ENCODE results near the gene ZAP70.

DNA sequence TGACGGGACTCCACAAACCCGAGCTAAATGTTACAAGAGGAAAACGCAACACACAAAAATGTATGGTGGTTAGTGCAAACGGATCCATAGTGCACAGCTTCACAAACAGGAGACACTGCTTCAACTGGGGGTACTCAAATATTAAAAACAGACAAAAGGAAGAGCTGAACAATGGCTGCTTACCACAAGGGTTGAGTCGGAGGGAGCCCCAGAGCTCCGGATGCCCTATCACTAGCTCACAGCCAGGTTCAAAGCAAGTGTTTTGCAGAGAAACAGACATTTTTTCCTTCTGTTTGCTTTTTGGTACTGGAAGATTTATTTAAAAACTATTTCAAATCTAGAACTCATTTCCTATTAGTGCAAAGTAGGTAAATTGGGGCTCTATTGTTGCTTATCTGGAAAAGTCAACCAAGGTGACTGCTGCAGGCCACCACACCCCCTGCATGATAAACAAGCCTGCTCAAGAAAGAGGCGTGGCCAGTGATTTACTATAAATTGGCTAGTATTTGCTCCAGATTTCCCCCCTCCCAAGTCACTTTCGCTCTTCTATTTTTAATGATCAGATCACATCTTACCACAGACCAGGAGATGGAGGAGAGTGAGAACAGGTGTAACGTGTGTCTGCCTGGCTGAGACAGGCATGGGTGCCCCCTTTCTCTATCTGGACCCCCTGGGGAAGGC, 46.5 kb downstream of the ZAP70 start:
- TF ChIP-seq EZH2 (IDR thresholded peaks at IDR 0.05; ENCODE audit: insufficient read depth, poor library complexity, severe bottlenecking) (no peak), EZH2phosphoT487 (IDR thresholded peaks at IDR 0.05; ENCODE audit: insufficient read depth, low read depth) (no peak)

Measured in GM23248 (cell line).